GM21423 (cell line): ENCODE data around the gene NRXN2.

Experiments used
- ATAC-seq: cut with Tn5 transposase; IDR thresholded peaks from one replicate; pipeline ENCODE4 v1.9.1; 2021; ENCODE audit warnings: mild to moderate bottlenecking, moderate library complexity; ENCODE audit not compliant: unreplicated experiment

NRXN2 gene

GRCh38 chr11:64723117-64723906, at the start of gene NRXN2:
Gene NRXN2 (minus strand): TSS chr11:64723197. CDS start chr11:64713699, 9,498 bp downstream.
- ATAC-seq = peak; percentile 78

GRCh38 chr11:64772303-64773018, 49.5 kb upstream of the NRXN2 start:
- no peak for ATAC-seq

DNA sequence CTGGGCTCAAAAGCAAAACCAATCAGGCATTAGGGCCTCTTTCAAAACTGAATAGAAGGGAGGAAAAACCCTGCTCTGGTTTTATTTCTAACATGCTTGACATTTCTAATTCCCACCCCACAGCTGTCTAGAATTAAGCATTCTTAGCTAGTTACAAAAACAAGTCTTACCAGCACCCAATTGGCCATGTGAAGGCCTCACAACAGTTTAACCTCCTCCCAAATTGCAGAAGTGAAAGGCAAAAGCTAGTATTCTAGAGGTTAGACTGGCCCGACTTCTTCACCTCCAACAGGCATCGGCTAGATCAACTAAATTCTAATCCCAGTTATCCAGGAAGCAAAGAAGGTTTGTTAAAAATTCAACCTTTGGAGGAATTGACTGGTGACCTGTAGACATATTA, 48.9 kb upstream of the NRXN2 start:
- no peak for ATAC-seq

GRCh38 chr11:64770120-64770519, 47.1 kb upstream of the NRXN2 start:
- no peak for ATAC-seq

DNA sequence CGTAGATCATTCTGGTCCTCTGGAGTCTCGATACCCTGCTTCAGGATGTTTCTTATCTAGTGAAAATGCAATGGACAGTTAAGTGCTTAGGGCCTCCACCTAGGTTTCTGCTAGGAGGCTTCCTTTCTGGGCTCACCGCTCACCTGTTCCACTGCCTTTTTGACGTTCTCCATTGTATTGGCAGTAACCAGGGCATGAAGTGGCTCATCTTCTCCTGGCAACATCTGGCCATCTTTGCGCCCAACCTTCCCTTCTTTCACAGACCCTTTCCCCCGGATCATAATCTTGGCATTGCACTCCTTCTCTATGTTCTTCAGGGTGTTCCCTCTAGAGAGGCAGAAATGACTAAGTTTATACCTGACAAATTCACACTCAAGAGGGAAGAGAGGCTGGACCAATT, 46.3 kb upstream of the NRXN2 start:
- ATAC-seq = no peak

- ATAC-seq = no peak
These were observed 45.3 kb upstream of the NRXN2 start for GRCh38 chr11:64768300-64768694.

GRCh38 chr11:64767344-64768299, 44.6 kb upstream of the NRXN2 start:
- no peak for ATAC-seq

DNA sequence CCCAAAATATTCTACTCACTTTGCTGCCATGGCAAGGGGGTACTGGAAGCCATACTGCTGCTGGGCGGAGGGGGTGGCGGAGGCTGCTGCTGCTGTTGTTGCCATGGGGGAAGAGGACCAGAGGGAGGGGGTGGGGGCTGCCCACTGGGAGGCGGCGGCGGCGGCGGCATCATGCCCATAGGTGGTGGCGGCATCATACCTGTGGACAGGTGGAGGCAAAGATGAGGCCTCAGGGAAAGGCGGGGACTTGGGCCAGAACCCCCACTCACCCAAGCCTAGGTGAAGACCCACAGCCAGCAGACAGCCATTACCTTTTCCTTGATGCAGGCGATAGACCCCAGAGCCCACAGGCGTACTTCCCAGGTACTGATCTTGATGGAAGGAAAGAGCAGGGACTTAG, 43.9 kb upstream of the NRXN2 start:
- no peak for ATAC-seq

GRCh38 chr11:64765851-64766665, 43.1 kb upstream of the NRXN2 start:
- no peak for ATAC-seq

DNA sequence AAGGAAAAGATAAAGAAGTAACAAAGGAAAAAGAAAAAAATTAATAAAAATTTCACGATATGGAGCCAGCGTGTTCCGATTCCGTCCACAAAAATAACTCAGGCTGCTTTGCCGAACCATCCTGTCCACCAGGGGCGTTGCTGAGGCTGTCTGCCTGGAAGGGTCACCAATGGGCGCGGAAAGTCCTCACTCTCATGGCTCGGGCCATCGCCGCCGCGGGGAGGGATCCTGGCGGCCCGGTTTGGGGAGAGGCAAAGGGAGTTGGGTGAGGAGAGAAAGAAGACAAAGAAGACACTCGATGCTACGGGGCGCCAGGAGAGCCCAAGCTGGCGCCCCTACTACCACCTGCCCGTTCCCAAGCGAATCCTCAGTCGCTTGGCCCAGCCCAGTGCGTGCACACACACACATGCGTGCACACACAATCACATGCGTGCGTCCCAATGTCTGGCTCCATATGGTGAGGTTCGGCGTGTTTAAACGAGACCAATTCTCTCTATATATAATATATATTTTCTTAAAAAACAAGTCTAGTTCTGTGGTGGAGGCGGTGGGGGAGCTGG, 42.4 kb upstream of the NRXN2 start:
- ATAC-seq = no peak

- ATAC-seq = no peak
These were observed 41.8 kb upstream of the NRXN2 start for GRCh38 chr11:64764753-64765152.

- ATAC-seq = no peak
These were observed 41.1 kb upstream of the NRXN2 start for GRCh38 chr11:64764040-64764611.

DNA sequence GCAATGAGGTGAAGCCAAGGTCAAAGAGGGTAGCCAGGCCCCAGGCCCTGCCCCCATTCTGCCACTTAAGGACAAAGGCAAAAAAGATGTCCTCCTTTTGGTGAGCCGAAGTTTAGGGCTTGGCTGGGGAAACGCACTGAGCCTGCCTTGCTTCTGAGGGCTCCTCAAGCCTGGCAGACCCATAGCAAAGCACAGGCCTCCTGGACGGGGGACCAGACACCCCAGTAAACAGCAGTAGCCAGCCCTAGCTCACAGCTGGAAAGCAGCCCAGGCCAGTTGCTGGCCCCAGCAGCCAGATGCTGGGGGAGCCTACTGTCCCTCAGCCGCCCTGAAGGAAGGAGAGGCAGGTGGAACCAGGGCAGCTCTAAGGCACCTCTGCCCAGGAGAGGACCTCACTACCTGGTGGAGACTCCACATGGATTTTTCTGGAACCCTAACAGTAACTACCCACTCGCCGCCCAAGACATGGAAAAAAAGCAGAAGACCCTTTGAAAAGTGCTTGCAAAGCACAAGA, 40.6 kb upstream of the NRXN2 start:
- ATAC-seq = no peak

DNA sequence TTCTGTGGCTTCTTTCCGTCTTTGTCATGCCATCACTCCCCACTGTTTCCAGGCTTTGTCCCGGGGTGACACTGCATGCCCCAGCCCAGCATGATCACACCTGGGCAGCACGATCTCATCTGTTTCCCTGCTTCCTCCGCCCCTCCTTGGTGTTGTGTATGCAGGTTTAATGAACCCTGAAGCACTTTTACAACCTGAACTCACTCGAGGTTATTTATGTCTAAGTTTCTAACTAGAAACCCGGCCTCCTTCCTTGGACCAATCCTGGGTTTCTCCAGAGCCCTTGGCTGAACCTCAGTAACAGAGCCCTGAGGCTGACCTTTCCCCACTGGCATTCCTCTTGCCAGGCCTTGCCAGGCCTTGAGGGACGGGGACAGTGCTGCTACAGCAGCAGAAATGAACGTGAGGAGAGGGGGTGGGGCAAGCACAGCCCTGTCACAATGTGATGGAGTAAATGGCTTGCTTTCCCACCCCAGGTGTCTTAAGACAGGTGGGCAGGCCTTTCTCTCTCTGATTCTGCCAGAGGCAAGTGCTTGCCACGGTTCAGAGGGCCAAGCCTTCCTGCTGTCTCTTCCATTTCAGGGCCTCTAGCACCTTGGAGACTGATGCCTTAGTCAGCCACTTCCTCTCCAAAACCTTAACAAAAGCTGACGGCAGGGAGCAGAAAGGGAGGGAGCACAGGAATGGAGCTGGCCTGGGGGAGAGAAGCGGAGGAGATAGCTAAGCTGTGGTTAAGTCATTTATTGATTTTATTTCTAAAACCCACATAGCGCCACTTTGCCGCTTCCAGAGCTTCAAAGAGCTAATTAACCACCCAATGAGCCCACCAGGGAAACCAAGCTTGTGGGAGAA, 39.9 kb upstream of the NRXN2 start:
- no peak for ATAC-seq

GRCh38 chr11:64762277-64762673, 39.3 kb upstream of the NRXN2 start:
- no peak for ATAC-seq

- no peak for ATAC-seq
These were observed 37.9 kb upstream of the NRXN2 start for GRCh38 chr11:64760759-64761420.

GRCh38 chr11:64759722-64760719, 37.0 kb upstream of the NRXN2 start, which contains the start of gene PYGM:
Gene PYGM (minus strand): TSS chr11:64759974. CDS start chr11:64759898, 76 bp downstream.
- no peak for ATAC-seq
